ELF-1 (cell line): ENCODE data around the gene PCLAF.
"Not testable (repeated sequence)": the region's sequence is repeated elsewhere in the genome, so short reads cannot be mapped to it uniquely, and the experiment has no call there.

Experiments
- DNase-seq: peaks from one replicate; pipeline ENCODE4 v3.0.0-alpha.2; 2016; ENCODE audit warnings: low read depth, low spot score

PCLAF gene

GRCh38 chr15:64369078-64369607 lies 12.1 kb downstream of the PCLAF start:
- no peak for DNase-seq

GRCh38 chr15:64361259-64361658 lies 20.0 kb downstream of the PCLAF start:
- no peak for DNase-seq

- no peak for DNase-seq
Measured at GRCh38 chr15:64356710-64357040, 24.6 kb downstream of the PCLAF start.

GRCh38 chr15:64355944-64356709 lies 25.1 kb downstream of the PCLAF start, which contains the start of gene CSNK1G1:
CSNK1G1 (minus strand) TSS chr15:64356173; CDS start chr15:64300499, 55,674 bp downstream.
- DNase-seq: peak; percentile 99

GRCh38 chr15:64355348-64355943 lies 25.8 kb downstream of the PCLAF start:
- DNase-seq: peak; percentile 44

GRCh38 chr15:64354688-64355344 lies 26.4 kb downstream of the PCLAF start:
- DNase-seq: no peak

- no peak for DNase-seq
Measured at GRCh38 chr15:64351265-64351664, 30.0 kb downstream of the PCLAF start.

- DNase-seq: no peak
Measured at GRCh38 chr15:64349375-64349774, 31.9 kb downstream of the PCLAF start.

GRCh38 chr15:64348455-64348854 lies 32.8 kb downstream of the PCLAF start:
- no peak for DNase-seq

GRCh38 chr15:64346242-64346641 lies 35.0 kb downstream of the PCLAF start:
- not testable (repeated sequence) for DNase-seq

- no peak for DNase-seq
Measured at GRCh38 chr15:64344651-64345294, 36.5 kb downstream of the PCLAF start.

GRCh38 chr15:64343841-64344240 lies 37.4 kb downstream of the PCLAF start:
- no peak for DNase-seq

- DNase-seq: no peak
Measured at GRCh38 chr15:64343222-64343621, 38.0 kb downstream of the PCLAF start.

- DNase-seq: no peak
Measured at GRCh38 chr15:64341961-64342360, 39.3 kb downstream of the PCLAF start.

GRCh38 chr15:64340355-64340754 lies 40.9 kb downstream of the PCLAF start:
- no peak for DNase-seq

- no peak for DNase-seq
Measured at GRCh38 chr15:64337761-64338160, 43.5 kb downstream of the PCLAF start.

GRCh38 chr15:64333986-64334929 lies 47.0 kb downstream of the PCLAF start:
- peak; percentile 22 for DNase-seq

- DNase-seq: no peak
Measured at GRCh38 chr15:64333516-64333915, 47.7 kb downstream of the PCLAF start.

GRCh38 chr15:64331668-64332067 lies 49.6 kb downstream of the PCLAF start:
- DNase-seq: not testable (repeated sequence)

GRCh38 chr15:64326975-64327374 lies 54.3 kb downstream of the PCLAF start:
- not testable (repeated sequence) for DNase-seq

GRCh38 chr15:64326458-64326857 lies 54.8 kb downstream of the PCLAF start:
- DNase-seq: peak; percentile 19
